ENCODE results near the gene DMRT3.

DNA sequence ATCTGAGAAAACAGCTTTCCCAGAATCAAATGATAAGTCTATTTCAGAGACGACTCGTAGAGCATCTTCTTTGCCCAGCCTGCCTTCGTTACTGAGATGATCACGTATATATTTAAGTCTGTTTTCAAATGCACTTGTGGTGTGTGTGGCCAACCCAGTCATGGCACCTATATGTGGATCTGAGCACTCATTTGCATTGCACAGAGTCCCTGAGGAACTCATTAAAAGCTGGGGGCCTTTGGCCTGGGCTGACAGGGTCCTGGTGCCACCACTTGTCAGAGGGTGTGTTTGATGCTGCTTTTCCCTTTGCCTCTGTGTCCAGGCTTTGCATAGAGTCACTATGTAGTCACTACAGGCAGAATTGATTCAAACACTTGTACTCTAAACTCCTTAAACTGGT lies 17.4 kb upstream of the DMRT3 start:
- no peak for TF ChIP-seq POLR2A (IDR thresholded peaks at IDR 0.05)
- TF ChIP-seq, protein P1, sequence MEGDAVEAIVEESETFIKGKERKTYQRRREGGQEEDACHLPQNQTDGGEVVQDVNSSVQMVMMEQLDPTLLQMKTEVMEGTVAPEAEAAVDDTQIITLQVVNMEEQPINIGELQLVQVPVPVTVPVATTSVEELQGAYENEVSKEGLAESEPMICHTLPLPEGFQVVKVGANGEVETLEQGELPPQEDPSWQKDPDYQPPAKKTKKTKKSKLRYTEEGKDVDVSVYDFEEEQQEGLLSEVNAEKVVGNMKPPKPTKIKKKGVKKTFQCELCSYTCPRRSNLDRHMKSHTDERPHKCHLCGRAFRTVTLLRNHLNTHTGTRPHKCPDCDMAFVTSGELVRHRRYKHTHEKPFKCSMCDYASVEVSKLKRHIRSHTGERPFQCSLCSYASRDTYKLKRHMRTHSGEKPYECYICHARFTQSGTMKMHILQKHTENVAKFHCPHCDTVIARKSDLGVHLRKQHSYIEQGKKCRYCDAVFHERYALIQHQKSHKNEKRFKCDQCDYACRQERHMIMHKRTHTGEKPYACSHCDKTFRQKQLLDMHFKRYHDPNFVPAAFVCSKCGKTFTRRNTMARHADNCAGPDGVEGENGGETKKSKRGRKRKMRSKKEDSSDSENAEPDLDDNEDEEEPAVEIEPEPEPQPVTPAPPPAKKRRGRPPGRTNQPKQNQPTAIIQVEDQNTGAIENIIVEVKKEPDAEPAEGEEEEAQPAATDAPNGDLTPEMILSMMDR (IDR thresholded peaks at IDR 0.05), result no peak

Measured in thyroid gland (tissue), 4 donors.